Natural killer cell (primary cell): ENCODE results near the gene NAALADL2. TPM values are rescaled to one million over a fixed set of nuclear protein-coding genes. Genes with fewer than 3 reads are reported as not detected.

Experiments used
- ATAC-seq, 3 donors: fragments of 150-1000 bp in 2 of 3; fragments of 200-7000 bp in 1 of 3; cut with Tn5 transposase; 1 replicate in 1 of 3; 2 replicates in 2 of 3; pipeline ENCODE4 v1.10.0; 2021; ENCODE audit warnings: mild to moderate bottlenecking in 2 of 3, moderate library complexity in 2 of 3
- DNase-seq, 2 donors: peaks; one replicate each; pipeline versions ENCODE4 v3.0.0 to v3.0.0-alpha.2; 2013 to 2021; ENCODE audit warnings: mixed read lengths in 1 of 2
- H3K27ac ChIP-seq: one replicate; pipeline ENCODE4 v1.5.1; 2013; ENCODE audit warnings: mild to moderate bottlenecking, low read length
- H3K27me3 ChIP-seq: one replicate; pipeline ENCODE4 v1.6.1; 2013; ENCODE audit warnings: low read length; ENCODE audit not compliant: control insufficient read depth, insufficient read depth
- H3K36me3 ChIP-seq: one replicate; pipeline ENCODE4 v1.6.1; 2013; ENCODE audit warnings: low read length; ENCODE audit not compliant: control insufficient read depth, insufficient read depth
- H3K4me1 ChIP-seq: one replicate; pipeline ENCODE4 v1.6.1; 2013; ENCODE audit warnings: low read length; ENCODE audit not compliant: control insufficient read depth, insufficient read depth
- H3K4me3 ChIP-seq: one replicate; pipeline ENCODE4 v1.5.1; 2013; ENCODE audit warnings: low read length
- H3K9me3 ChIP-seq: one replicate; pipeline ENCODE4 v1.6.1; 2013; ENCODE audit warnings: low read length; ENCODE audit not compliant: control insufficient read depth, insufficient read depth
- H3K27ac Mint-ChIP-seq, 2 donors: one replicate each; pipeline ENCODE4 v1.8.0; 2022; ENCODE audit warnings: mild to moderate bottlenecking in 2 of 2, mixed read lengths in 2 of 2, moderate library complexity in 1 of 2
- H3K27me3 Mint-ChIP-seq, 2 donors: one replicate each; pipeline ENCODE4 v1.8.0; 2022; ENCODE audit warnings: low read depth in 2 of 2, mixed read lengths in 2 of 2
- H3K36me3 Mint-ChIP-seq: one replicate; pipeline ENCODE4 v1.8.0; 2022; ENCODE audit warnings: mixed read lengths
- H3K4me1 Mint-ChIP-seq, 2 donors: one replicate each; pipeline ENCODE4 v1.8.0; 2022; ENCODE audit warnings: mixed read lengths in 2 of 2
- H3K4me3 Mint-ChIP-seq: one replicate; pipeline ENCODE4 v1.8.0; 2022; ENCODE audit warnings: mild to moderate bottlenecking, moderate library complexity, mixed read lengths
- H3K9me3 Mint-ChIP-seq, 2 donors: one replicate each; pipeline ENCODE4 v1.8.0; 2022; ENCODE audit warnings: mixed read lengths in 2 of 2
- CTCF ChIP-seq: fragments of 200-600 bp; IDR thresholded peaks from one replicate; pipeline ENCODE4 v1.8.0; 2022; ENCODE audit warnings: antibody characterized with exemption
- WGBS: methylation state at CpG from one replicate; pipeline ENCODE4 v1.1.7; 2013; ENCODE audit warnings: missing lambda C conversion rate; ENCODE audit not compliant: insufficient coverage; 5-methylcytosine and 5-hydroxymethylcytosine counted together
- intact Hi-C: fragments of 100-400 bp; cut with micrococcal nuclease; formaldehyde crosslinking; loops from one replicate; pipeline ENCODE4 v1.14.2; 2022
- total RNA-seq, 4 donors: library from RNA; stranded (reverse); fragments of 120-200 nt in 1 of 4; gene quantifications; one replicate each; pipeline versions ENCODE4 v1.2.3 to v1.2.4, GENCODE V29; 2013 to 2022

NAALADL2 gene
- total RNA-seq, 3 donors from 2014 or later (not counting 1 experiment from before 2014, with no cell fraction given) = not detected

GRCh38 chr3:175655351-175655750 is 796.2 kb downstream of the NAALADL2 start:
- H3K4me3 Mint-ChIP-seq = no peak overlapping the region
- no peak for ATAC-seq
- DNase-seq = no peak

GRCh38 chr3:175656461-175656860 is 797.3 kb downstream of the NAALADL2 start:
- Histone ChIP-seq H3K27me3 (no peaks in the 10 kb centered on the region), H3K4me1 (no peaks in the 10 kb centered on the region), H3K4me3 (no peak overlapping the region), H3K27ac (no peak overlapping the region), H3K9me3 (no peaks in the 10 kb centered on the region), H3K36me3 (no peaks in the 10 kb centered on the region)
- no peak overlapping the region for H3K4me3 Mint-ChIP-seq
- TF ChIP-seq CTCF = no peak
- H3K36me3 Mint-ChIP-seq = no peaks in the 10 kb centered on the region
- DNase-seq = no peak
- H3K27ac Mint-ChIP-seq = no peak overlapping the region
- no peaks in the 10 kb centered on the region for H3K4me1 Mint-ChIP-seq
- H3K9me3 Mint-ChIP-seq = peaks cover 7 to 23% of the 10 kb centered on the region in 2 donors
- no peak for ATAC-seq
- no CpG with 5 or more reads among the region's 1 CpG for WGBS
- H3K27me3 Mint-ChIP-seq = no peaks in the 10 kb centered on the region
- intact Hi-C loops = no loop called here

More at GRCh38 chr3:175655351-175655750, 796.2 kb downstream of the NAALADL2 start:
- intact Hi-C loops = no loop called here
- no peak overlapping the region for H3K27ac Mint-ChIP-seq
- no peaks in the 10 kb centered on the region for H3K27me3 Mint-ChIP-seq
- H3K27ac ChIP-seq = no peak overlapping the region
- H3K9me3 ChIP-seq = no peaks in the 10 kb centered on the region
- 74% methylated on average over 3 of the region's 3 CpGs for WGBS
- no peaks in the 10 kb centered on the region for H3K36me3 Mint-ChIP-seq
- H3K36me3 ChIP-seq = no peaks in the 10 kb centered on the region
- no peak overlapping the region for H3K4me3 ChIP-seq
- H3K27me3 ChIP-seq = no peaks in the 10 kb centered on the region
- H3K4me1 Mint-ChIP-seq = no peaks in the 10 kb centered on the region
- H3K9me3 Mint-ChIP-seq = peaks cover 4 to 15% of the 10 kb centered on the region in 2 donors
- H3K4me1 ChIP-seq = no peaks in the 10 kb centered on the region
- no peak for TF ChIP-seq CTCF

GRCh38 chr3:175659670-175660350 is 800.7 kb downstream of the NAALADL2 start:
- no peaks in the 10 kb centered on the region for H3K36me3 ChIP-seq
- H3K4me3 Mint-ChIP-seq = no peak overlapping the region
- H3K4me1 ChIP-seq = no peaks in the 10 kb centered on the region
- no peak for TF ChIP-seq CTCF
- no peak overlapping the region for H3K27ac ChIP-seq
- no peak overlapping the region for H3K27ac Mint-ChIP-seq
- intact Hi-C loops = no loop called here
- WGBS = 84% methylated on average over 2 of the region's 2 CpGs
- H3K9me3 Mint-ChIP-seq = peaks cover 8 to 19% of the 10 kb centered on the region in 2 donors
- no peak overlapping the region for H3K4me3 ChIP-seq
- no peaks in the 10 kb centered on the region for H3K9me3 ChIP-seq
- DNase-seq = no peak
- H3K27me3 Mint-ChIP-seq = no peaks in the 10 kb centered on the region
- no peaks in the 10 kb centered on the region for H3K36me3 Mint-ChIP-seq
- H3K27me3 ChIP-seq = no peaks in the 10 kb centered on the region
- ATAC-seq = no peak
- H3K4me1 Mint-ChIP-seq = no peaks in the 10 kb centered on the region

GRCh38 chr3:175662815-175663214 is 803.7 kb downstream of the NAALADL2 start:
- H3K27ac Mint-ChIP-seq = no peak overlapping the region
- H3K4me3 Mint-ChIP-seq = no peak overlapping the region
- Histone ChIP-seq H3K9me3 (no peaks in the 10 kb centered on the region), H3K4me1 (no peaks in the 10 kb centered on the region), H3K27ac (no peak overlapping the region), H3K4me3 (no peak overlapping the region), H3K27me3 (no peaks in the 10 kb centered on the region), H3K36me3 (no peaks in the 10 kb centered on the region)
- ATAC-seq (no peak), DNase-seq (no peak)
- H3K4me1 Mint-ChIP-seq = no peaks in the 10 kb centered on the region
- intact Hi-C loops = no loop called here
- H3K36me3 Mint-ChIP-seq = no peaks in the 10 kb centered on the region
- H3K27me3 Mint-ChIP-seq = no peaks in the 10 kb centered on the region
- peaks cover 8 to 22% of the 10 kb centered on the region in 2 donors for H3K9me3 Mint-ChIP-seq
- no peak for TF ChIP-seq CTCF
